GM21381 (cell line): ENCODE data around the gene AKT2.

Source experiments
- ATAC-seq: cut with Tn5 transposase; IDR thresholded peaks from one replicate; pipeline ENCODE4 v1.9.1; 2021; ENCODE audit warnings: mild to moderate bottlenecking, moderate library complexity; ENCODE audit not compliant: unreplicated experiment

AKT2 gene

GRCh38 chr19:40198272-40198990, 86.7 kb downstream of the AKT2 start:
- ATAC-seq, result no peak

DNA sequence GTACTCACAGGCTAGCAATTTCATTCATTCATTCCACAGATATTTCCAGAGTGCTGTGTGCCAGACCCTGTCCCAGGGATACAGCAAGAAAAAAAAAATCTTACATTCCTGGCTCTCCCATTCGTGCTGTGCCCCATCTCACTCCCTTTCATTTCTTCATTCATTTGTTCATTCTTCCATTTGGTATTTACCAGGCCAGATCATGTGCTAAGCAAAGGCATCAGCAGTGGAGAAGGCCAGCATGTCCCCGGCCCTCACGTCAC, 91.6 kb downstream of the AKT2 start:
- no peak for ATAC-seq

DNA sequence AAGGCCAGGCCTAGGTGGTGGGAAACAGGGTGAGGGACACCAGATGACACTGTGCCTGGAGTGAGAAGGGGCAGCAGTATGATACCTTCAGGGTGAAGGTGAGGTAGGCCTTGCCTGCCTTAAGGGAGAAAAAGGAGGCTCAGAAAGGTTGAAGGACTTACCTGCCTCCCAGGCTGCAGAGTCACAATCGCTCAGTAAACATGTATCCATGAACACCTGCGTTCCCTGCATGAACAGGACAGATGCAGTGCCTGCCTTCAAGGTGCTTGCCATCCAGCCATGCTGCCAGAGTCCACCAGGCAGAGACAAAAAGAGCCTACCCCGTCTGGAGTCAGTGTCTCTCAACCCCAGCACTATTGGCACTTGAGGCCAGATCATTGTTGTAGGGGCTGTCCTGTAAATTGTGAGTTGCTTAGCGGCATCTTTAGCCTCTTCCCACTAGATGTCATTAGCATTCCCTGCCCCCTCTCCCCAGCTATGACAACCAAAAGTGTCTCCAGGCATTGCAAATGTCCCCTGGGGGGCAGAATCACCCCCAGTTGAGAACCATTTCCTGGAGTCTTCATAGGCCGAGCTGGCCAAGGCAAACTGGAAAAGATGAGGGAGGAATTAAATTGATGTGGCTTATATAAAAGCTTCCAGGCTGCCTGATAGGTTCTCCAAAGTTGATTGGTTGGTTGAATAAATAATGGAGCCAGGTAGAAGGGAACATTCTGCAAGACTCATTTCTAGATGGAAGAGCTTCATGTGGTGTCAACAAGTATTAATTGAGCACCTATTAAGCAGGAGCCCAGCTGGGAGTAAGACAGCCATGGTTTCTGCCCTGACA, 92.2 kb downstream of the AKT2 start:
- ATAC-seq, result no peak

- ATAC-seq, result peak; percentile 8
Observed at GRCh38 chr19:40191836-40192646, 93.1 kb downstream of the AKT2 start.

GRCh38 chr19:40190891-40191835, 94.0 kb downstream of the AKT2 start, which contains the start of gene MAP3K10:
Gene MAP3K10, plus strand, starts transcription at chr19:40191426. Its CDS starts 606 bp downstream, at chr19:40192032.
- ATAC-seq, result peak; percentile 77

DNA sequence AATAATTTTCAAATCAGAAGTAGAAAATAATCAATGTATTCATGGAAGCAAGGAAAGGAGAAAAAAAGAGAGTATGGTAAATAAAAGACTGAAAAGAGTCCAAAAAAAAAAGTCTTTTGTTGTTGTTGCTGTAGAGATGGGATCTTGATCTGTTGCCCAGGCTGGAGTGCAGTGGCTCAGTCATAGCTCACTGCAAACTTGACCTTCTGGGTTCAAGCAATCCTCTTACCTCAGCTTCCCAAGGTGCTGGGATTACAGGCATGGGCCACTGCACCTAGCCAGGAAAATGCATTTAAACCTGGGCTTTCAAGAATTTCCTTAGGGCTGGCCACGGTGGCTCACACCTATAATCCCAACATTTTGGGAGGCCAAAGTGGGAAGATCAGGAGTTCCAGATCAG, 100.9 kb downstream of the AKT2 start:
- ATAC-seq, result no peak
